ENCODE measurements around the gene CLEC4F.

- TF ChIP-seq CTCF (conservative IDR thresholded peaks at IDR 0.05; ENCODE audit: low read depth in 2 of 2) (no peak), CREB1 (CRISPR knock-in tag; IDR thresholded peaks at IDR 0.05; ENCODE audit: low read depth) (no peak), REST (IDR thresholded peaks at IDR 0.05; ENCODE audit: unreplicated experiment) (no peak), POLR2AphosphoS5 (IDR thresholded peaks at IDR 0.05; ENCODE audit: low read depth) (no peak), EZH2 (IDR thresholded peaks at IDR 0.05; ENCODE audit: low read depth, unreplicated experiment) (no peak), EZH2phosphoT487 (IDR thresholded peaks at IDR 0.05; ENCODE audit: unreplicated experiment) (no peak), ZNF331 (CRISPR knock-in tag; IDR thresholded peaks at IDR 0.05; ENCODE audit: low read depth) (no peak), JUNB (IDR thresholded peaks at IDR 0.05; ENCODE audit: unreplicated experiment) (no peak), NANOG (IDR thresholded peaks at IDR 0.05; ENCODE audit: borderline replicate concordance) (no peak), ZNF114 (CRISPR knock-in tag; IDR thresholded peaks at IDR 0.05) (no peak)
Observed at GRCh38 chr2:70823249-70823648, 2.9 kb upstream of the CLEC4F start.
